Ishikawa (cell line): Measurements from ENCODE around the gene CACNB3.

Experiments used
- CEBPB ChIP-seq: IDR thresholded peaks from 2 replicates; pipeline ENCODE4 v1.6.1; 2012
- EGR1 ChIP-seq: IDR thresholded peaks from 2 replicates; pipeline ENCODE4 v1.6.1; 2012
- EP300 ChIP-seq: IDR thresholded peaks from 2 replicates; pipeline ENCODE4 v1.6.1; 2012; ENCODE audit warnings: borderline replicate concordance
- FOXM1 ChIP-seq: IDR thresholded peaks from 2 replicates; pipeline ENCODE4 v1.6.1; 2012; ENCODE audit warnings: low read depth, borderline replicate concordance
- NFIC ChIP-seq: IDR thresholded peaks from 2 replicates; pipeline ENCODE4 v1.6.1; 2012
- RAD21 ChIP-seq: IDR thresholded peaks from 2 replicates; pipeline ENCODE4 v1.6.1; 2012; ENCODE audit warnings: low read depth
- REST ChIP-seq: IDR thresholded peaks from 2 replicates; pipeline ENCODE4 v1.6.1; 2012; ENCODE audit warnings: low read depth, mild to moderate bottlenecking
- TAF1 ChIP-seq: IDR thresholded peaks from 2 replicates; pipeline ENCODE4 v1.6.1; 2012; ENCODE audit warnings: low read depth, mild to moderate bottlenecking
- YY1 ChIP-seq: IDR thresholded peaks from 2 replicates; pipeline ENCODE4 v1.6.1; 2012; ENCODE audit warnings: low read depth
- ZBTB7A ChIP-seq: IDR thresholded peaks from 2 replicates; pipeline ENCODE4 v1.6.1; 2012; ENCODE audit warnings: low read depth
- TF ChIP-seq, protein P1 (sequence below): IDR thresholded peaks from 2 replicates; pipeline ENCODE4 v1.6.1; 2012

GRCh38 chr12:48875944-48876515 is 57.7 kb downstream of the CACNB3 start:
- TF ChIP-seq NFIC (no peak), FOXM1 (no peak), YY1 (no peak), RAD21 (no peak), EP300 (no peak), CEBPB (no peak), TAF1 (no peak), EGR1 (no peak), REST (no peak), ZBTB7A (no peak)
- TF ChIP-seq, protein P1, sequence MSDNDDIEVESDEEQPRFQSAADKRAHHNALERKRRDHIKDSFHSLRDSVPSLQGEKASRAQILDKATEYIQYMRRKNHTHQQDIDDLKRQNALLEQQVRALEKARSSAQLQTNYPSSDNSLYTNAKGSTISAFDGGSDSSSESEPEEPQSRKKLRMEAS: no peak
